Fibroblast of lung (primary cell): Measurements from ENCODE around the gene DNAH1.

Source experiments
- CTCF ChIP-seq, 2 donors: IDR thresholded peaks in 1 of 2; conservative IDR thresholded peaks in 1 of 2; 1 replicate in 1 of 2; 2 replicates in 1 of 2; pipeline ENCODE4 v1.5.1; 2011 to 2012; ENCODE audit warnings: low read length in 2 of 2, control low read depth in 1 of 2, inconsistent platforms in 1 of 2, low read depth in 1 of 2, mild to moderate bottlenecking in 1 of 2
- EZH2 ChIP-seq: IDR thresholded peaks from 2 replicates; pipeline ENCODE4 v1.5.1; 2012; ENCODE audit warnings: low read length, control low read depth, mild to moderate bottlenecking; ENCODE audit errors: missing control alignments

- no peak for TF ChIP-seq CTCF (conservative IDR thresholded peaks at IDR 0.05 in 1 of 2, IDR thresholded peaks at IDR 0.05 in 1 of 2; ENCODE audit: low read depth in 1 of 2, low read length in 2 of 2)
- TF ChIP-seq EZH2 = no peak
These were observed 41.3 kb downstream of the DNAH1 start for GRCh38 chr3:52357151-52358080.
